ENCODE results near the gene ACSL1.
A peak's percentile ranks its signal among the peaks of the same experiment; 100 is the strongest.

The ACSL1 gene

DNA sequence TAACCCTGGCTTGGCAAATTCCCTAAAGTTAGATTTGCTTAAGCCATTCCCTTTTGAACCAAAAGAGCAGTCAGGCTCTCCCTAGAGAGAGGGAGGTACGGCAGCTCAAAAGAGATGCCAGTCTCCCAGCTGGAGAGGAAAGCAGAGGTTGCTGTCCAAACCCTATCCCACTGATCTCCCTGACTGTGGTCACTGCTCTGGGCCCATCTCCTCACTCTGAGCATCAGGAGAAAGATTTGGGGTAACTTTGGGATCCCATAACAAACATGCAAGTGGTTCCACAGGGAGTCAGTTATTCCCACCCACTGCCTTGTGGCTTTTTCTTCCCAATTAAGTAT, 17.1 kb downstream of the ACSL1 start:
- no peak for TF ChIP-seq CTCF (IDR thresholded peaks at IDR 0.05; ENCODE audit: low read depth, low read length)
- peak in 1 of 2 donors; percentile 18 for DNase-seq (ENCODE audit: low read depth in 2 of 2)
- no peak overlapping the region for H3K4me3 ChIP-seq (replicated peaks in 1 of 2; ENCODE audit: low read depth in 2 of 2, low read length in 2 of 2)

- DNase-seq (ENCODE audit: low read depth in 2 of 2), result peak; percentile 56 to 90
- no peak overlapping the region for H3K4me3 ChIP-seq (replicated peaks in 1 of 2; ENCODE audit: low read depth in 2 of 2, low read length in 2 of 2)
- no peak for TF ChIP-seq CTCF (IDR thresholded peaks at IDR 0.05; ENCODE audit: low read depth, low read length)
Observed at GRCh38 chr4:184807797-184808712, 17.7 kb downstream of the ACSL1 start.

DNA sequence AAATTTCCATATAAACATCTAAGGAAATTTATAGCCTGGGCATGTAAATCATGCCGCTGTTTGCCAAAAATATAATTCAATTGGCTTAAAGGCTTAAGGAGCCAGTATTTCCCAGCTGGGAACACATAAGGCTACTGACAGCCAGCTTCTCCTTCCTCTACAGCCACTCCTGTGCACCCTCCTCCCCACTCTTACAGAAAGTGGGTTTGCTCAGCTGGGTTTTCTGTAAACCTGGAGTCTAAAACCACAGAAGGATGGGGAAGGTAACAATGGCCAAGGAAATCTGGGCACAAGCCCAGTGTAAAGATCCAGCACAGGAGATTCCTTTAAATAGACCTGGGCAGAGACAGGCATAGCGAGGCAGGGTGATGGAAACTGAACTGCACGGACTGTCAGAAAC, 18.5 kb downstream of the ACSL1 start:
- no peak for TF ChIP-seq CTCF (IDR thresholded peaks at IDR 0.05; ENCODE audit: low read depth, low read length)

DNA sequence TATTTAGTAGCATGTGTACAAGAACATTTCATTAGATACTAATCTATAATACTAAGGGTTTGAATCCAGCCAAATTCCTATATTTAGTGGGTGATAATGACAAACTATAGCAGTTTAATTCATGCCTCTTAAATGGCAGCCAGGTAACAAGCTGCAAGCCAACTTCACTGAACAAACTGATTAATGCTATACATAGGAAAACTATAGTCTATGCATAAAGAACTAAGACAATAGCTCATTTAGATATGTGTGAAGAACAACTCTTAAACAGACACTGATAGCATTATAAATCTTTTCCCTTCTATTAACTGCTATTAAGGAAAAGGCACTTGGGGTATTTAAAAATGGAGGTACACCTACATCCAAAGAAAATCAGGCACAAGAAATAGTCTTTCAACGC, 19.1 kb downstream of the ACSL1 start:
- DNase-seq (ENCODE audit: low read depth in 2 of 2), result no peak
- TF ChIP-seq CTCF (IDR thresholded peaks at IDR 0.05; ENCODE audit: low read depth, low read length), result no peak
- H3K4me3 ChIP-seq (replicated peaks in 1 of 2; ENCODE audit: low read depth in 2 of 2, low read length in 2 of 2), result no peak overlapping the region

More for the DNA sequence above, 18.5 kb downstream of the ACSL1 start:
- no peak for DNase-seq (ENCODE audit: low read depth in 2 of 2)
- no peak overlapping the region for H3K4me3 ChIP-seq (replicated peaks in 1 of 2; ENCODE audit: low read depth in 2 of 2, low read length in 2 of 2)

DNA sequence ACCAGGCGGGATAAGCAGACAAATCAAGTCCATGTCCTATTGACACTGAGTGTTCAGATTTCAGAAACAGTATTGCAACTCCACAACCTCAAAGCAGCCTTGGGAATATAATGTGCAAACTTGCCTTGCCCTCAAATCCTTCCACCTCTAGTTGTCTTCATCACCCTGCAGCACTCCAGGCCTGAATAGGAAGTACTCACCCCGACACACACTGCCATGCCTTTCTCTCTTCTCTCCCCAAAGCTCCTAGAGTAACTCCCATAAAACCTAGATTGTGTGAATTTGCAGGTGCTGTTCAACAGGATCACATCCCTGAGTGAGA, 19.6 kb downstream of the ACSL1 start:
- no peak for TF ChIP-seq CTCF (IDR thresholded peaks at IDR 0.05; ENCODE audit: low read depth, low read length)
- H3K4me3 ChIP-seq (replicated peaks in 1 of 2; ENCODE audit: low read depth in 2 of 2, low read length in 2 of 2), result no peak overlapping the region

DNA sequence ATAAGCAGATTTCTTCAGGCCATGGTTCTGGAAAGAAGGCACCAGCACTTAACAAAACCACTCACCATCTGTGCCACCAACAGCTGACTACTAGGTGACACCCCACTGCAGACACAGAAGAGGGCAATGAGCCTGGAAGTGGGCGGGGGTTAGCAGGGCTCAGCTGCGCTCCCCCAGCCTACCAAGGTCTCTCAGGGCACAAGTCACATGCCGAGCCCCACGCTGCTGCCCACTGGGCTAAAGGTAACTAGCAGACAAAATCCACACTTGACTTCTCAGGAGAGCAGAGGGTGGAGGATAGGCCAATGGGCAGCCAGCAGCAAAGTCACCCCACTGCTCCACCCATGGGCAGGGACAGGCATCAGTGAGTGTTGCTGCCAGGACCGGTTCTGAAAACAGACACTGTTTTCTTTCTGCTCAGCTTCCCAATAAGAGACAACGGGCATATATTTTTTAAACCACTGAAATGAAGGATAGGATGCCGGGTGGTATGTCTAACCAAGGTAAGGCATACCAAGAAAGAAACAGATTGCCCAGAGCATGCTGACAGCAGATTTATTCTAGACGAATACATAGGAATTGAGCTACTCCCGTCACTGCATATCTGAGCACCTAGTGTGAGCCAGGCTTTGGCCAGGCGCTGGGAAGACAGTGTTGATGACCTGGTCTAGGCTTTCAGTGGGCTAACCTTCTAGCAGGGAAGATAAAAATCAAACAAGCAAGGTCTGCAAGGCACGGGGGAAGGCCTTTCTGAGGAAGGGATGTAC, 20.1 kb downstream of the ACSL1 start:
- no peak overlapping the region for H3K4me3 ChIP-seq (replicated peaks in 1 of 2; ENCODE audit: low read depth in 2 of 2, low read length in 2 of 2)
- TF ChIP-seq CTCF (IDR thresholded peaks at IDR 0.05; ENCODE audit: low read depth, low read length), result no peak
- DNase-seq (ENCODE audit: low read depth in 2 of 2), result peak in 1 of 2 donors; percentile 28

More for the DNA sequence above, 19.6 kb downstream of the ACSL1 start:
- no peak for DNase-seq (ENCODE audit: low read depth in 2 of 2)
